B cell (primary cell): ENCODE measurements around the gene SCN4B. TPM values are rescaled to one million over a fixed set of nuclear protein-coding genes. Genes with fewer than 3 reads are reported as not detected.
A peak's percentile ranks its signal among the peaks of the same experiment; 100 is the strongest.

ENCODE experiments used
- ATAC-seq: fragments of 200-7000 bp; cut with Tn5 transposase; one replicate; pipeline ENCODE4 v1.10.0; 2021; ENCODE audit warnings: low read depth, mild to moderate bottlenecking, moderate number of reproducible peaks, moderate library complexity
- CTCF ChIA-PET: fragments of 350-600 bp; sonication (Branson Sonifier 250); formaldehyde crosslinking; loops from one replicate; lab custom pipeline; 2021; ENCODE audit warnings: antibody characterized with exemption, inconsistent platforms; lab: Charles Lee
- POLR2A ChIA-PET: fragments of 350-600 bp; sonication (Branson Sonifier 250); formaldehyde crosslinking; loops from one replicate; lab custom pipeline; 2021; ENCODE audit warnings: antibody characterized with exemption; lab: Charles Lee
- DNase-seq: peaks from one replicate; pipeline ENCODE4 v3.0.0; 2013
- H2AFZ ChIP-seq: 2 replicates; pipeline ENCODE4 v1.6.1; 2012; ENCODE audit warnings: mild to moderate bottlenecking, low read depth, low read length; ENCODE audit not compliant: insufficient read depth, poor library complexity, severe bottlenecking
- H3K27ac ChIP-seq, 2 donors: 1 replicate in 1 of 2; 2 replicates in 1 of 2; pipeline ENCODE4 v1.5.1; 2012 to 2013; ENCODE audit warnings: low read length in 2 of 2, mild to moderate bottlenecking in 2 of 2, moderate library complexity in 1 of 2
- H3K27me3 ChIP-seq, 4 experiments: fragments of 200-600 bp in 1 of 4; sonication (generic) in 1 of 4; replicated peaks in 1 of 4; 1 replicate in 2 of 4; 2 replicates in 2 of 4; pipeline versions ENCODE4 v1.6.1 to v1.7.0; 2013 to 2016; ENCODE audit warnings: low read length in 3 of 4, mild to moderate bottlenecking in 2 of 4, mixed read lengths in 1 of 4, moderate library complexity in 1 of 4; ENCODE audit not compliant: insufficient read depth in 4 of 4, control insufficient read depth in 3 of 4; ENCODE audit errors: control extremely low read depth in 1 of 4
- H3K36me3 ChIP-seq, 2 experiments: replicated peaks in 1 of 2; 1 replicate in 1 of 2; 2 replicates in 1 of 2; pipeline versions ENCODE4 v1.6.1 to v1.7.1; 2013; ENCODE audit warnings: low read length in 1 of 2; ENCODE audit not compliant: insufficient read depth in 2 of 2, control insufficient read depth in 1 of 2; ENCODE audit errors: control extremely low read depth in 1 of 2, extremely low read depth in 1 of 2
- H3K4me1 ChIP-seq, 2 donors: fragments of 200-600 bp in 1 of 2; sonication (generic) in 1 of 2; 1 replicate in 1 of 2; 2 replicates in 1 of 2; pipeline versions ENCODE4 v1.5.1 to v1.6.1; 2013 to 2017; ENCODE audit warnings: low read length in 2 of 2; ENCODE audit not compliant: control insufficient read depth in 2 of 2, insufficient read depth in 2 of 2
- H3K4me2 ChIP-seq: replicated peaks from 2 replicates; pipeline ENCODE3; 2012; ENCODE audit warnings: mild to moderate bottlenecking, low read depth, low read length; ENCODE audit not compliant: poor library complexity, severe bottlenecking
- H3K4me3 ChIP-seq, 5 experiments: fragments of 200-600 bp in 1 of 5; sonication (generic) in 1 of 5; 1 replicate in 3 of 5; 2 replicates in 2 of 5; pipeline versions ENCODE4 v1.5.1 to v1.7.0; 2011 to 2016; ENCODE audit warnings: low read length in 4 of 5, mild to moderate bottlenecking in 4 of 5, low read depth in 2 of 5, control low read depth in 1 of 5, moderate library complexity in 1 of 5; ENCODE audit not compliant: insufficient read depth in 1 of 5; ENCODE audit errors: control extremely low read depth in 1 of 5, extremely low read depth in 1 of 5
- H3K79me2 ChIP-seq: fragments of 200-600 bp; sonication (generic); one replicate; pipeline ENCODE4 v1.6.0; 2016; ENCODE audit warnings: low read length; ENCODE audit not compliant: control insufficient read depth, insufficient read depth
- H3K9ac ChIP-seq: fragments of 200-600 bp; sonication (generic); 2 replicates; pipeline ENCODE4 v1.6.1; 2017; ENCODE audit warnings: mild to moderate bottlenecking, low read length, moderate library complexity
- H3K9me3 ChIP-seq, 3 donors: one replicate each; pipeline versions ENCODE4 v1.6.1 to v1.7.1; 2013; ENCODE audit warnings: low read length in 2 of 3; ENCODE audit not compliant: control insufficient read depth in 2 of 3, insufficient read depth in 1 of 3; ENCODE audit errors: control extremely low read depth in 1 of 3
- H4K20me1 ChIP-seq: 2 replicates; pipeline ENCODE4 v1.6.0; 2012; ENCODE audit warnings: mild to moderate bottlenecking, low read length; ENCODE audit not compliant: insufficient read depth, control insufficient read depth, poor library complexity, severe bottlenecking
- H3K27ac Mint-ChIP-seq: one replicate; pipeline ENCODE4 v1.8.0; 2021; ENCODE audit warnings: mixed read lengths
- H3K27me3 Mint-ChIP-seq: one replicate; pipeline ENCODE4 v1.8.0; 2021; ENCODE audit warnings: mixed read lengths
- H3K4me1 Mint-ChIP-seq: one replicate; pipeline ENCODE4 v1.8.0; 2021; ENCODE audit warnings: mixed read lengths
- H3K4me3 Mint-ChIP-seq: one replicate; pipeline ENCODE4 v1.8.0; 2021; ENCODE audit warnings: mixed read lengths
- H3K9me3 Mint-ChIP-seq: one replicate; pipeline ENCODE4 v1.8.0; 2022; ENCODE audit warnings: mixed read lengths; ENCODE audit not compliant: insufficient read depth
- EZH2 ChIP-seq: IDR thresholded peaks from 2 replicates; pipeline ENCODE4 v1.6.1; 2012; ENCODE audit warnings: borderline replicate concordance, low read depth, mild to moderate bottlenecking, moderate library complexity, low read length; ENCODE audit not compliant: insufficient read depth, poor library complexity, severe bottlenecking
- WGBS: methylation state at CpG from one replicate; pipeline ENCODE4 v1.1.5; 2013; ENCODE audit warnings: missing lambda C conversion rate; ENCODE audit not compliant: insufficient coverage; 5-methylcytosine and 5-hydroxymethylcytosine counted together
- intact Hi-C: fragments of 100-400 bp; cut with micrococcal nuclease; formaldehyde crosslinking; loops from one replicate; pipeline ENCODE4 v1.10.0; 2022
- polyA plus RNA-seq: library from polyadenylated mRNA; depleted of rRNA; stranded (reverse); fragments of >200 nt; gene quantifications from 2 replicates; pipeline ENCODE4 v1.2.3, GENCODE V29; 2012
- total RNA-seq, 2 donors: library from RNA; stranded (reverse); fragments of 120-200 nt in 1 of 2; gene quantifications; 1 replicate in 1 of 2; 2 replicates in 1 of 2; pipeline versions ENCODE4 v1.2.3 to v1.2.4, GENCODE V29; 2013 to 2022
- TF ChIP-seq, protein P1 (sequence below): fragments of 200-600 bp; IDR thresholded peaks from one replicate; pipeline ENCODE4 v1.8.0; 2022; ENCODE audit warnings: antibody characterized with exemption, mild to moderate bottlenecking

Gene SCN4B
- total and polyA plus RNA-seq, 2 donors (not counting 1 experiment from before 2014, with no cell fraction given), result not detected

DNA sequence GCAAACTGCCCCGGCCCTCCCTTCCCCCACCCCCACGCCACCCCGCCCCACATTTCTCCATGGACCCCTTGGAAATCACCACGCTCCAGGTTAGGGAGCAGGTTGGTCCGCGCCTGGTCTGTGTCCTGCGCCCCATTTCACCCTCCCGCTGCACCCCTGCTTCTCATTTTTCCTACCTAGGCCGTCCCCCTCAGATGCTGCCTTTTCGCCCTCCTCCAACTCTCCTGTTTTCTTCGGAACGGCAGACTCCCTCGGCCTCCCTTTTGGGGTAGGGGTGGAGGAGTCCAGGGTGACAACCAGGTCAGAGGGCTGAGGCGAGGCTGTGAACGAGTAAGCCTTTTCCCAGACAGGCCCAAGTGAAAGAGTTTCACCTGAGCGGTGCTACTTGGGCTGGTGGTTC, 893 bp upstream of the SCN4B start:
- Histone ChIP-seq H4K20me1 (no peaks in the 10 kb centered on the region), H3K9ac (no peak overlapping the region), H3K27ac (no peak overlapping the region), H3K4me2 (no peak overlapping the region), H2AFZ (no peak overlapping the region), H3K79me2 (no peaks in the 10 kb centered on the region), H3K36me3 (no peaks in the 10 kb centered on the region), H3K4me1 (peaks cover 11 to 12% of the 10 kb centered on the region in 2 donors), H3K4me3 (no peak overlapping the region), H3K9me3 (peaks cover 0 to 6% (median 0%) of the 10 kb centered on the region in 3 donors), H3K27me3 (peaks cover 0 to 79% (median 37%) of the 10 kb centered on the region in 4 experiments)
- H3K27ac Mint-ChIP-seq, result no peak overlapping the region
- TF ChIP-seq, protein P1, sequence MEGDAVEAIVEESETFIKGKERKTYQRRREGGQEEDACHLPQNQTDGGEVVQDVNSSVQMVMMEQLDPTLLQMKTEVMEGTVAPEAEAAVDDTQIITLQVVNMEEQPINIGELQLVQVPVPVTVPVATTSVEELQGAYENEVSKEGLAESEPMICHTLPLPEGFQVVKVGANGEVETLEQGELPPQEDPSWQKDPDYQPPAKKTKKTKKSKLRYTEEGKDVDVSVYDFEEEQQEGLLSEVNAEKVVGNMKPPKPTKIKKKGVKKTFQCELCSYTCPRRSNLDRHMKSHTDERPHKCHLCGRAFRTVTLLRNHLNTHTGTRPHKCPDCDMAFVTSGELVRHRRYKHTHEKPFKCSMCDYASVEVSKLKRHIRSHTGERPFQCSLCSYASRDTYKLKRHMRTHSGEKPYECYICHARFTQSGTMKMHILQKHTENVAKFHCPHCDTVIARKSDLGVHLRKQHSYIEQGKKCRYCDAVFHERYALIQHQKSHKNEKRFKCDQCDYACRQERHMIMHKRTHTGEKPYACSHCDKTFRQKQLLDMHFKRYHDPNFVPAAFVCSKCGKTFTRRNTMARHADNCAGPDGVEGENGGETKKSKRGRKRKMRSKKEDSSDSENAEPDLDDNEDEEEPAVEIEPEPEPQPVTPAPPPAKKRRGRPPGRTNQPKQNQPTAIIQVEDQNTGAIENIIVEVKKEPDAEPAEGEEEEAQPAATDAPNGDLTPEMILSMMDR, result no peak
- TF ChIP-seq EZH2, result no peak
- intact Hi-C loops, result no loop called here
- peak overlapping the region; percentile 52 for H3K4me3 Mint-ChIP-seq
- WGBS, result 37% methylated on average over 10 of the region's 16 CpGs
- DNase-seq, result no peak
- ATAC-seq, result no peak
- peaks cover 64% of the 10 kb centered on the region for H3K27me3 Mint-ChIP-seq
- H3K4me1 Mint-ChIP-seq, result peaks cover 9% of the 10 kb centered on the region
- ChIA-PET POLR2A (no interaction called here), CTCF (interaction anchor here (1.0 kb wide), 1 partner anchor 9 kb away, joined by 3 read pairs; no protein-coding TSS in a partner anchor)
- no peaks in the 10 kb centered on the region for H3K9me3 Mint-ChIP-seq

DNA sequence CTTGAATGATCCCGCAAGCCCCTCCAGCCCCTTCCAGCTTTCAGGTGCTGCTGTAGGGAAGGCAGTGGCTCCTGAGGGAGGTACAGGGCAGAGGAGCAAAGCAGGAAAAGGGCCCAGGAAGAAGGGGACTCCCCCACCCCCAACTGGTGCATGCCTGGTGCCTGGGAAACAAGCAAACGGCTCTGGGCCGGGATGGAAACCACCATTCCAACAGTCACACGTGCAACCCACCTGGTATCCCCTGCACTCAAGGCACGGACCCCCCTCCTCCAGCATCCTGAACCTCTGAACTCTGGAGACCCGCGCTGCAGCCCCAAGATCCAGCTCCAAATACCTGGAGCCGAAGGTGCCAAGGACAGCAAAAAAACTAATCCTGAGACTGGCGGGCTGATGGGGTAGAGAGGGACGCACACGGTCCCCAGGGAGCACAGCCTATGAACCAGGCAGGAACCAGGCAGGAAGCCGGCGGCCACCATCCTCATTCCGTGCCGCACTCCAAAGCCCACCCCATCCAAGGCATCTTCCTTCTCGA, 537 bp downstream of the SCN4B start:
- H3K27ac Mint-ChIP-seq, result no peak overlapping the region
- H3K36me3 ChIP-seq, result no peaks in the 10 kb centered on the region
- CTCF ChIA-PET, result no interaction called here
- no peaks in the 10 kb centered on the region for H3K79me2 ChIP-seq
- no peak overlapping the region for H3K4me3 Mint-ChIP-seq
- no peaks in the 10 kb centered on the region for H3K9me3 Mint-ChIP-seq
- H3K27me3 ChIP-seq, result peaks cover 0 to 82% (median 35%) of the 10 kb centered on the region in 4 experiments
- POLR2A ChIA-PET, result no interaction called here
- no peak overlapping the region for H2AFZ ChIP-seq
- WGBS, result 52% methylated on average over 9 of the region's 16 CpGs
- ATAC-seq (no peak), DNase-seq (no peak)
- peaks cover 67% of the 10 kb centered on the region for H3K27me3 Mint-ChIP-seq
- H3K4me1 Mint-ChIP-seq, result peaks cover 9% of the 10 kb centered on the region
- no peak overlapping the region for H3K27ac ChIP-seq
- peaks cover 0 to 6% (median 0%) of the 10 kb centered on the region in 3 donors for H3K9me3 ChIP-seq
- H3K4me2 ChIP-seq, result peak overlapping the region; percentile 68
- no peaks in the 10 kb centered on the region for H4K20me1 ChIP-seq
- no peak overlapping the region for H3K4me3 ChIP-seq
- intact Hi-C loops, result no loop called here
- TF ChIP-seq, protein P1, result no peak
- no peak for TF ChIP-seq EZH2
- peaks cover 11 to 12% of the 10 kb centered on the region in 2 donors for H3K4me1 ChIP-seq
- no peak overlapping the region for H3K9ac ChIP-seq
